ENCODE data around the gene PITX3.
"Not testable (repeated sequence)": the region's sequence is repeated elsewhere in the genome, so short reads cannot be mapped to it uniquely, and the experiment has no call there.

The PITX3 gene

DNA sequence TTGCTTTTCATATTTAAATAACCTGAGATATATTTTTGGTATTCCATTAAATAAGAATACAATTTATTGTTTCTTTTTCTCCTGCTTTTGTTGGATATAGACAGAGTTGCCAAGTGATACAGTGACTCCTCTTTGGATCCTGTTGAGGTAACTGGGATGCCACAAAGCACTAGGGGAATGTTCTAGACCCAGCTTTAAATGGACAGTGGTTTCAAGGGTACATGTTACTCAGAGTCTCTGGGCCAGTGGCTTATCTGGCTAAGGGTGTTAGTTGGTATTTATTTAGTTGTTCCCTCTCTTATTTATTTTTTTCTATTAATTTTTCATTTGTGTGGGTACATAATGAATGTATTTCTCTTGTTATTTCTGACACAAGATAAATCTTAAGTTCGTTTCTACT, 13.1 kb upstream of the PITX3 start:
- DNase-seq: no peak

DNA sequence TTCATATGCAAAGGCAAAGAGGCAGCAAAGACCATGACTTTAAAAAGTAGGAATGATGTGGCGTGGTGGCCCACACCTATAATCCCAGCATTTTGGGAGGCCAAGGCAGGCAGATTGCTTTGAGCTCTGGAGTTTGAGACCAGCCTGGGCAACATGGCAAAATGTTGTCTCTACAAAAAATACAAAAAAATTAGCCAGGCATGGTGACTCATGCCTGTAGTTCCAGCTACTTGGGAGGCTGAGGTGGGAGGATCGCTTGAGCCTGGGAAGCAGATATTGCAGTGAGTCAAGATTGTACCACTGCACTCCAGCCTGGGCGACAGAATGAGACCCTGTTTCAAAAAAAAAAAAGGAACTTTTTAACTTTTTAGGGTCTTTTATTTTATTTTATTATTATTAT, 11.2 kb upstream of the PITX3 start:
- DNase-seq: not testable (repeated sequence)

DNA sequence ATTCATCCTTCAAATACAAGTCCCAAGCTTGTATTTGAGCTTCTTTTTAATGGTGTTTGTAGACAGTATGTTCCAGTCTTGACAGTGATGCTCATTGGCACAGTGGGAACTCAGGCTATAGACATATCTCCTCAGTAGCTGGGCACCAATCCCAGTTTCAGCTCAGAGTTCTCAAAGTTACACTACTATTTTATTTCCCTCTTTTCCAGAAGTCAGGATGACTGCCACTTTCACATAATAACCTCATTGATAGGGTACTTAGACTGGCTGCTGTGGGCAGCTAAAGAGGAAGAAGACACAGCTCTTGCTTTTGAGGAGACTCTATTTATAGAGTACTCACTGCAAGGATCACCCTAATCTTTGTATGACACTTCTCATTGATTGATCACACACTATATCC, 6.4 kb upstream of the PITX3 start:
- no peak for DNase-seq

DNA sequence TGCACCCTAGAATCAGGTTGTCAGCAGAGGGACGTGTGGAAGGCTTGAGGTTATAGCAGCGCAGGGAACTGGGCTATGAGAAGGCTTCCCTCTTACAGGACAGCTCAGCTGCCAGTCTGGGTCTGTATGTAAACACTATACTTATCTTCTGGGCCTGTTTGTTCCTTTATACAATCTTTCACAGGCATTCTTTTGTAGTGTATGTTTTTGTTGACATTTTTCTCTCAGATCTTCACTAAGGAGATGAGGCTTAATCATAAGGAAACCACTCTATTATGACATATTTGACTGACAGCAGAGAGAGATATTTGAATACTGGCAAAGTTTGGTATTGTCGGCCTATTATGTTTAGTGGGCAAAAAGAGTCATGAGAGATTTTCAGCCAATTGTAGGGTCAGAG, 4.9 kb upstream of the PITX3 start:
- DNase-seq: peak; percentile 20

DNA sequence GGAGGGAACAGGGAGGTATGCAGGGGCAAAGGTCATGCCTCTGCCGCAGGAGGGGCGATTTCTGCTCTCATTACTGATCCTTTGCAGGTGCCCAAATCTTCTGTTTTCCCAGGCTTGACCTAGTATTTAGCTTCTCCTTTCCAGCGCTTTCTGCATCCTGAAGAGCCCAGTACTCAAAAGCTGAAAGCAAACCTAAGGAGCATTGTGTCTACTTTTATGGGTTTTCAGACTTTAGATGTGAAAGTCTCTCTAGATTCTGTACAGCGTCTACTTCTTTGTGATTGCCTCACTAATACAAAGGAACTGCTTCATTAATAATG, 4.6 kb upstream of the PITX3 start:
- no peak for DNase-seq

DNA sequence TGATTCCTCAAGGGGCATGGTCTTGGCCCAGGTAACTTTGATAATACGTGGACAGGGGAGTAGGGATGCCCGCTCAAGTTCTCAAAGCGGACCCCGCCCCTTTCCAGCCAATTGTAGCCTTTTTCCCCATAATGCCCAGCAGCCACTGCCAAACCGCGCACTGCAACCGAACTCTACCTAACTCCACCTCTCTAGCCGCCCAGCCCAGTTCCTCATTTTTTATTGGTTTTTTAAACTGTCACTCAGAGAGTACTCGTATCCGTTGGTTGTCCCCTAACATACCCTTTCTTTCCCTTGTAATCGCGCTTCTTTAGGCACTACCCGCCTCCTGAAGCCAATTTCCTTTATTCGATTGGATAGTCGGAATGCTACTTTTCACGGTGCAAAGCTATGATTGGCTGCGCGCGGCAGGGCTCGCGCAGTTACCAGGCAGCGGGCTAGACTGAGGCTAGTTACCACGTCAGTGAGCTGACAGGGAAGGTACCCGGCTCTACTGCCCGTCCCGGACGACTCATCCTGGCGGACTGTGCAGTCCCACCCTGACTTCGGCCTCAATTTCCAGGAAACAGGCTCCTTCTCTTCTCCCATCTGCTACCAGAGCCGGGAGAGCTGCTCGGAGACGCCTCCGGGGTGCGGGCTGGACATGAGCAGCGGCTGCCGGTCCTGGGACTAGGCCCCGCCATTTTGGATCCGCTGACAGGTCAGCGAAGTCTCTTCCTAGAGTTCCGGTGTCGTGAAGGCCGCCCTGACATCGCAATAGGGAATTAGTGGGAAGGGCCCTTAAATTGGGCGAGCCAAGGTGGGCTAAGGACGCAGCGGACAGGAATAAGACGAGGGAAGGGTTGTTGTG, 4.0 kb upstream of the PITX3 start, which contains the start of gene GBF1:
Gene GBF1, plus strand, starts transcription at position 451 of the 850 bp plus-strand sequence. CDS start 13,407 bp downstream, outside the sequence.
- peak; percentile 100 for DNase-seq

DNA sequence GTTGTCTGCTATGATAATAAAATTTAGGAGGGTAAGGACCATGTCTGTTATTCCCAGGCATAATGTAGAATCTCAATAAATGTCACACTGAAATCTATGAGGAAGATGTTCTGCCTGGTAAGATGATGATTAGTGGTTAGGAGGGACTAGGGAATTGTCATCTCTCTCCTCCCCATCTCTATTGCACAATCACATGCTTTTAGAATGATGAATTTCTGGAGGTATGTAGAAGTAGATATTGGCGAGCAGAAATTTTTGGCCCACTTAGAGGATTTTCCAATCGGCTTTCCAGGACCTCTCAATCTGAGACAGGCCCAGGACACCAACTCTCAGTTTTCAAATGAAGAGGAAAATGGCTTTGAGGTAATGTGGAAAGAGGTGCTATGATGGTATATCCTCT, 2.0 kb upstream of the PITX3 start:
- DNase-seq: no peak

DNA sequence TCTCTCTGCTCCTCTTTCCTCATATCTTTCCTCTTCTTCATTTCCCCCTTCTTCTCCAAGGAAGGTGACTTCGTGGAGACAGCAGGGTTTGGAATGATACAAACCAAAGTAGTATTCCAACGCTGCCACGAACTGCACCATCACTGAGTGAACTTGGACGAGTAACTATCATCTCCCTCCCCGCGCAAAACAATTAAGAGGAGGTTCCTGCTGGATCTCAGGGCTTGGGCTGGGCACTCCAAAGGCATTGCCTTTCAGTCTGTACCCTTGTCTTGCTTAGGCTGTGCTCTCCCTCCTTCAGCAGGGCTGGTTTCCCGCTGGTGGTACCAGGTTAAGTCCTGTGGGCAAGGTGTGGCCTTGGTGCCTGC, 790 bp upstream of the PITX3 start:
- peak; percentile 13 for DNase-seq

DNA sequence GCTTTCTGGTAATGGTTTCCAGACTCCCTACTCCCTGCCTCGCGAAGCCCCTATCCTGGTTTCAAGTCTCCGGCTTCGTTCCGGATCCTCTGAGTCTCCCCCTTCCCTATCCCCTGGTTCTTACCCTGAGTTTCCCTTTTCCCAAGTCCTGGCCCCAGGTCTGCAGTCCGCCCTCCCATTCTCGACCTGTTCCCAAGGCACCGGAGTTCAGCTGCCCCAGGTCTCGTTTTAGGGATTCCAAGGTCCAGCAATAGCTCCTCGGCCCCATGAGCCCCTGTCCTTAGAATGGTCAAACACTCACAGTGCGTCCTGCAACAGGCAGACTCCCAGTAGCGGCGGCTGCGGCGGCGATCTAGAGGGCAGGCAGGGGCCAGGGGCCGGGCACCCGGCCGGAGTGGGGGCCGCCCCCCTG, 274 bp downstream of the PITX3 start:
- no peak for DNase-seq

DNA sequence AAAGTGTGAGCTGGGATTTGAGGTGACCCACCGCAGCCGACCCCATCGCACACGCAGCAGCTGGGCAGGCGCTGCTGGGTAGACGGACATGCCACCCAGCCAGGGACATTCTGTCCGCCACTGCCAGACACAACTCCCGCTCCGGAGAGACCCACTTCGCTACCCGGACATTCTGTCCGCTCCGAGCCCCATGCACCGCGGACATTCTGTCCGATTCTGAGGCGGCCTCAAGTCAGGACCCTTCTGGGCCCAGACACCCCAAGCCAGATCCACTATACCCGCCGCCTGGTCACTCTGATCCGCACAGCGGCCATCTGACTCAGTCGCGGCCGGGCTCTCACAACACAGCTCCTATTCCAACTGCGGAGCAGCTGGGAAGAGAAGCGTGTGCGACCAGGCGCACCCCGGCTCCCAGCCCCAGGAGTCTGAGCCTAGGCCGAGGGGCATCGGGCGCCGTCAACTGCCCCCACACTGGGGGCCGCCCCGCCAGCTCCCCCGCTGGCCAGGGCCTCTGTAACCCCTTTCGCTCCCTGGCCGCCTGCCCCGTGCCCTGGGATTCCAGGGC, 763 bp downstream of the PITX3 start:
- DNase-seq: no peak

DNA sequence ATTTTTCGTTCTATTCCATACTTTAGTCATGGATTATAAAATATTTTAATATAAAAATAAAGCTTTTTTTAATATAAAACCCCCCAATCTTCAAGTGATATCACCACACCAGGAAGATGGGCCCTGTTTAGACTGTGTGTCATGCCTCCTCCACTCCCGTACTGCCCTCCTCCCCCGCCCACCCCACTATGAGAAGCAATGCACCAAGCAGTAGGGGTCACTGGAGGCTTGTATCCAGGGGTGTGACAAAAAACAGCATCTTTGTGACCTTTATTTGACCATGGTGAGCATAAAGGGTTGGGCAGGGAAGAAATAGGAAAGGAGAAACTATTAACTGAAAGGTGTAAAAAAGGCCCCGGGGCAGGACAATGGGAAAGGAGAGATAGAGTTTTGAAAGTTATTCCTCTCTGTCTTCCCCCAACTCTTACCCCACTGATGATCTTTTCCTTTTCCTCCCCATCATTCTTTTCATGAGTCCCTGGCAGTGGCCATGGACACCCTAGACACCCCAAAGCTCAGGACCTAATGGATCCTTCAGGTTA, 3.5 kb downstream of the PITX3 start:
- DNase-seq: no peak

DNA sequence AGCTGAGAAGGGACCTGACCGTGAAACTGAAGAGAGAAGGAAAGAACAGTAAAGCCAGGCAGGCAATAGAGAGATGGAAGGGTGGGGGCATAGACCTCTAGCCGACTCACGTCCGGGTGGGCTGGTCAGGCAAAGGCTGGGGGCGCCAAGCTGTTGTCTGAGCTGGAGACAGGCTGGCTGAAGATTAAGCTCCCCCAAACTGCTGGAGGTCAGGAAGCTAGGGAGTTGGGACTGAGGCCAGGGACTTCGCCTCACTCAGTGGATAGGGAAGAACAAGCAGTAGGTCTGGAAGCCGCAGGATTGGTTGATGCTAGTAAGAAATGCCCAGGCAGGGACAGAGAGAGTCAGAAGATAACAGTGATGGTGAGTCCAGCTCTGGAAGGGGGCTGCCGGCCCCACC, 5.3 kb downstream of the PITX3 start:
- DNase-seq: no peak

DNA sequence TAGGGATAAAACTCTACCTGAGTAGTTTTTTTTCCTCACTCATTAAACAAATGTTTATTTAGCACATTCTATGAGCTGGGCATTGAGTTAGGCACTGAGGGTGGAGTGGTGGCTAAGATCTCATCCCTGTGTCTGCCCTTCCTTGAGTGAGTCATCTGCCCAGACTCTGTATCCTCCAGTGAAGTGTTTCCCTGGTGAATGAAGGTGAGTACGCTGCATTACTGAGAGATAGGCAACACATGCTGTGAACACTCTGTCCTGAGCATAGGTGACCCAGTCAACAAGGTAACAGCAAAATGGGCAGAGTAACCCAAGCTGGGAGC, 5.8 kb downstream of the PITX3 start:
- no peak for DNase-seq

DNA sequence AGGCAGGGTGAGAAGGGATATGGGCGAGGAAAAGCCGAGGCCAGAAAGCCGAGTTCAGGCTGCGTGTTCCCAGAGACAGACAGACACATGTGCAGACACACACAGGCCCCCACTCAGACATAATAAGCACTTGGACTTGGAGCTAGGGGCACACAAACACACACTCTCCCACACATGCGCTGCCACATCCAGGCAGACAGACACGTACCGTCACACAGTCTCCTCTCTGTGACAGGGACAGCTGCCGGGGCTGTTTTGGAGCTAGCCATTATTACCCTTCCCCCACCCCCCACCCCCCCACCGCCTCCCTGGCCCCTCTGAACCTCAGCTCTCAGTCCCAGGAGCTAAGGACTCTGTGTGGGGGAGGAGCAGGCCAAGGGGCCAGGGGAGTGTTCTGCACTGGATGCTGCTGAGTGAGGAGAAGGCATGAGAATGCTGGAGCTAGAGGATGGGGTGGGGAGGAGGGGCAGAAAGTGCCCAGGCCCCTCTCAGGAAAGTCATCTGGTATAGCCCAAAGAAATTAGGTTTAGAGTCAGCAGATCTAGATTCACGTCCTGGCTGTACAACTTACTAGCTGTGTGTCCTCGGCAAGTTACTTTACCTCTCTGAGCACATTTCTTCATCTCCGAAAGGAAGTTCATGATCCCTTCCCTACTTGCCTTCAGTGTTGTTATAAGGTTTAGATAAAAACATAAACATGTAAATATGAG, 6.3 kb downstream of the PITX3 start:
- DNase-seq: no peak

DNA sequence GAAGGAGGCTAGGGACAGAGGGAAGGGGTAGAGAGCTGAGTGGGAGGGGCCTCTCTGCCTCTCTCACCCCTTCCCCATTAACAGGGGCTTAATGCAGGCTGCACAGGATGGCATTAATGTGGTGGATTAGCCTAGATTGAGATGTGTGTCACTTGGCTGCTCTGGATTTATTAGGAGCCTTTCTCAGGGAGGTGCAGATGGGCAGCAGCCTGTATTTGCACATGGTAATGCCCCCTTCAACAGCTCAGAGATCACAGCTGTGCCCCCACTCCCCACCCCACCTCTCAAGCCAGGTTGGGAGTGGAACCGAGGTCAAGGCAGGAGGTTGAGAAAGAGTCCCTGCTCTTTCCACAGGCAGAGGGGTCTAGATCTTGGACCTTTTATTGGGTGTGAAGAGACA, 7.3 kb downstream of the PITX3 start:
- no peak for DNase-seq

DNA sequence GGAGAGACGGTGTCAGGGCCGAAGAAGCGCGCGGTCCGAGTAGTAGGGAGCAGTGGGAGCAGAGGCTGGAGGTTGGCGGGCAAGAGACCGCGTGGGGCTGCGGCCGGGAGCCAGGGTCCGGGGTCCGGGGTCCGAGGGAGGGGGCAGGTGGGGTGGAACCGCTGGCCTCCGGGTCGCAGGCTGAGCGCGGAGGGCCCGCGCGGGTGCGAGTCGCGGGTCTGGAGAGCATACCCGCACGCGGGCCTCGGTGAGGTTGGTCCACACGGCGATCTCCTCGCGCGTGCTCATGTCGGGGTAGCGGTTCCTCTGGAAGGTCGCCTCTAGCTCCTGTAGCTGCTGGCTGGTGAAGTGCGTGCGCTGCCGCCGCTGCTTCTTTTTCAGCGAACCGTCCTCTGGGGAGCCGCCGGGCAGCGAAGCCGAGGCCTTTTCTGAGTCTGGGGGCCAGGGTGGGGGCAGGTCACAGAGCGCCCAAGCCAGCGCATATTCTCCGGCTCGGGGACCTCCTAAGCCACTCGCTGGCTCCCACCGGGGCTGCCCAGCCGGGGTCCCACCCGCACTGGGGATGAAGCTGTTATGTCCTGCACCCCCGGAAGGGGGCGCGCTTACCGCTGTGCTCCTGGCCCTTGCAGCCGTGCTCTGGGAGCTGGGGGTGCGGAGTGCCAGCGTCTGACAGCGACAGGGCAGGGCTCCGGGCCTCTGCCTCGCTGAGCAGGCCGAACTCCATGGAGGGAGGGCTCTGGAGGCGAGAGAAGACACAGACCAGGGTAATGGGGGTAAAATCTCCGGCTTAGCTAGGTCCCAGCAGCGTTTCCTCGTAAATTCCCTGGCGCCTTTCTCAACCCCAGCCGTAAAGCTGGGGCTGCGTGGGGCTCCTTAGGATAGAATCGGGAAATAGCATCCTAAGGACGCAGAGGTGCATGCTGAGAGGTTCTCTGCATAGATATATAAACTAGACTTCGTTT, 9.7 kb downstream of the PITX3 start:
- DNase-seq: peak; percentile 84

DNA sequence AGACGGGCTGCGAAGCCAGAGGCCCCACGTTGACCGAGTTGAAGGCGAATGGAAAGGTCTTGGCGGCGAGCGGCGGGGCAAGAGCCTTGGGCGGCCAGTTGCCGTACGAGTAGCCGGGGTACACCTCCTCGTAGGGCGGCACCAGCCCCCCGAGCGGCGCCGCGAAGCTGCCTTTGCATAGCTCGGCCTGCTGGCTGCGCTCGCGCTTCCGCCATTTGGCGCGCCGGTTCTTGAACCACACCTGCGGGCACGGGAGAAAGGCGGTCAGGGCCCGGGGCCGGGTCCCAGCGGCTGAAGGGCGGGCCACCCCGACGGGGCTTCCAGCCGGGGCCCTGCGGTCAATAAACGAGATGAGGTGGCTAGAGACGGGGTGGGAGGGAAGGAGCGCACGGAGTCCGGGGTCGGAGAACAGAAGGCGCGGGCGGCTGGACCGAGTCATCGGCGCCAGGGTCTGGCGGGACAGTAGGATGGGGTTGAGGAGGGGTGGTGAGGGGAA, 10.4 kb downstream of the PITX3 start:
- DNase-seq: peak; percentile 56

DNA sequence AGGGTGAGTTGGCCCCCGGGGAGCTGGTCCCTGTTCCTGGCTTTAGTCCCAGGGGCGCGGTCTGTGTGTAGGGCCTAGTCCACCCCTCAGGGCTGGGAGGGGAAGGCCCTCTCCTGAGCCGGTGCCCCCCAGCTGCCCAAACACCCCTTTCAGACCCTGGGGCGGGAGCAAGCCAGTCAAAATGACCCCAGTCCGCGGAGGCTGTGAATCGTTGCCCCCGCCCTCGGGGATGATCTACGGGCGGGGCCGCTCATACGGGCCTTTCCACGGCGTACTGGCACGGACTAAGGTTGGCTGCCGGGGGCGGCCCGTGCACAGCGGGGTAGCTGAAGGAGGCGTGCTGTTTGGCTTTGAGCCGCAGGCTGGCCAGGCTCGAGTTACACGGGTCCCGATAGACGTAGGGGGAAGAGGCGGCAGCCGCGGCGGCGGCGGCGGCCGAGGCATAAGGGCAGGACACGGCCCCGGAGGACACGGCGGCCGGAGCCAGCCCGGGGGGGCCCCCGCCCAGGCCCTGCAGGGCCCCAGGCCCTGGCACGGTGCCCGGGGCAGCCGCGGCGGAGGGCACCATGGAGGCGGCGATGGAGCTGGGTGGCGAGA, 10.9 kb downstream of the PITX3 start:
- peak; percentile 67 for DNase-seq

DNA sequence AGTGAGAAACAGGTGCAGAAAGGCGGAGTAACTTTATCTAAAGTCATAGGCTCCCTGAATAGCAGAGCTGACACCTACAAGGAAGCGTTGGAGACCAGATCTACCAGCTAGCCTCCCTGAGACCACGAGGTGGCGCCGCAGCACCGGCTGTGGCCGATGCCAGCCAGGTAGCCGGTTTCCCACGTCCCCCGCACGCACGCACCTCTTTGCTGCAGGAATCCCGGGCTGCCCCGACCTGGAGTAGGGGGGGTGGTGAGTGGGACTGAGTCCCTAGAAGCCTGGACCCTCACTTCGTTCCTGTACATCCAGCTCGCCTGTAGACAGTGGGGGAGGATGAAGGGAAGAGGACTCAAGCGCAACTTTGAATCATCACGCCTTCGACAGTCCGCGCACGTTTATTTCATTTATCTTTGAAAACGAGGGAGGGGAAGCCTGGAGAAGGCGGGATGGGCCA, 11.5 kb downstream of the PITX3 start:
- DNase-seq: peak; percentile 89

DNA sequence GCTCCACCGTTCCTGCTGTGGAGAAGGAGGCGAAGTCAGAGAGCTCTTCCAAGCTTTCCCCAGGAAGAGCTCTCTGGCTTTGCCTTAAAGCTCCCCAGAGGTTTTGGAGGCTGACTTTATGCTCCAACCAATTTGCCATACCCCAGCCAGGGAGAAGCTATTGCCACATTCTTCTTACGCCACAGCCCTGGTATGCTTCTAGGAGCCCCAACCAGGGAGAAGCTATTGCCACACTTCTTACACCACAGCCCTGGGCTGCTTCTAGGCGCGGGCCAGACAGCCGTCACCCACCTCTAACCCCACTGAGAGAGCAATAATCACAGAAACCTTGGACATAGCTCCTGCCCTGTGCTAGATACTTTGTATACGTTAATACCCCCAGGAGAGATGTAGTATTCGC, 14.3 kb downstream of the PITX3 start:
- DNase-seq: peak; percentile 83

DNA sequence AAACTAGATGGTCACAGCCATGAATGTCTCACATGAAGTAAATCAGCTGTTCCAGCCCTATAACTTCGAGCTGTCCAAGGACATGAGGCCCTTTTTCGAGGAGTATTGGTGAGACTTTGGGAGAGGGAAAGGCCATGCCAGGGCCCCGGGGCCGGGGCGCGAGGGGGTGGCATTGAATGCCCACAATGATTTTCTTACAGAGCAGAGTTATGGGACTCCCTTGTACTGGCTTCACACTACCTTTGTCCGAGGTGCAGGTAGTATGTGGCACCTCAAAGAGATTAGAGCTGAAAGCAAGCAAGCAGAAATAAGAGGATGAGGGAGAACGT, 14.8 kb downstream of the PITX3 start:
- DNase-seq: no peak

All from hematopoietic multipotent progenitor cell treated with erythropoietin and hydrocortisone succinate and interleukin-3 and kit ligand, for 4 days (in vitro differentiated cells).